Liver (tissue), 9 donors: ENCODE results near the gene DTX3L. TPM values are rescaled to one million over a fixed set of nuclear protein-coding genes. Genes with fewer than 3 reads are reported as not detected.

Experiments
- DNase-seq: peaks from one replicate; pipeline ENCODE4 v3.0.0-alpha.2; 2017; ENCODE audit warnings: low spot score
- H3K27ac ChIP-seq, 2 donors: one replicate each; pipeline ENCODE4 v1.7.0; 2013; ENCODE audit warnings: inconsistent platforms in 2 of 2, low read length in 2 of 2, control low read depth in 1 of 2, low read depth in 1 of 2, mild to moderate bottlenecking in 1 of 2
- H3K27me3 ChIP-seq, 4 donors: one replicate each; pipeline versions ENCODE4 v1.6.1 to v1.7.0; 2013; ENCODE audit warnings: low read length in 3 of 4, inconsistent platforms in 1 of 4, mild to moderate bottlenecking in 1 of 4, moderate library complexity in 1 of 4; ENCODE audit not compliant: control insufficient read depth in 4 of 4, insufficient read depth in 4 of 4
- H3K36me3 ChIP-seq, 4 donors: one replicate each; pipeline versions ENCODE4 v1.6.1 to v1.7.0; 2013; ENCODE audit warnings: low read length in 3 of 4, mild to moderate bottlenecking in 3 of 4, low read depth in 1 of 4, moderate library complexity in 1 of 4; ENCODE audit not compliant: control insufficient read depth in 4 of 4, insufficient read depth in 3 of 4
- H3K4me1 ChIP-seq, 4 donors: one replicate each; pipeline versions ENCODE4 v1.6.1 to v1.7.0; 2013; ENCODE audit warnings: low read length in 3 of 4, mild to moderate bottlenecking in 3 of 4, moderate library complexity in 1 of 4; ENCODE audit not compliant: control insufficient read depth in 4 of 4, insufficient read depth in 4 of 4
- H3K4me3 ChIP-seq, 3 donors: one replicate each; pipeline versions ENCODE4 v1.6.1 to v1.7.0; 2013; ENCODE audit warnings: low read length in 3 of 3, control low read depth in 1 of 3, low read depth in 1 of 3, mild to moderate bottlenecking in 1 of 3
- H3K9ac ChIP-seq, 2 donors: one replicate each; pipeline ENCODE4 v1.7.0; 2013; ENCODE audit warnings: low read length in 2 of 2, mild to moderate bottlenecking in 2 of 2, moderate library complexity in 2 of 2, control low read depth in 1 of 2, low read depth in 1 of 2
- H3K9me3 ChIP-seq, 4 donors: one replicate each; pipeline versions ENCODE4 v1.6.1 to v1.7.0; 2013; ENCODE audit warnings: low read length in 3 of 4; ENCODE audit not compliant: control insufficient read depth in 4 of 4
- EGR1 ChIP-seq, 2 donors: IDR thresholded peaks; 2 replicates each; pipeline ENCODE4 v1.6.1; 2016 to 2018; ENCODE audit warnings: antibody characterized with exemption in 2 of 2, low read depth in 2 of 2
- FOXA1 ChIP-seq: IDR thresholded peaks from 2 replicates; pipeline ENCODE4 v1.6.1; 2016; ENCODE audit warnings: antibody characterized with exemption
- FOXA2 ChIP-seq: IDR thresholded peaks from 2 replicates; pipeline ENCODE4 v1.6.1; 2016; ENCODE audit warnings: antibody characterized with exemption
- GABPA ChIP-seq, 2 donors: IDR thresholded peaks in 1 of 2; conservative IDR thresholded peaks in 1 of 2; 2 replicates each; pipeline ENCODE4 v1.6.1; 2016; ENCODE audit warnings: antibody characterized with exemption in 2 of 2, mild to moderate bottlenecking in 1 of 2, moderate library complexity in 1 of 2
- HNF4A ChIP-seq, 2 donors: conservative IDR thresholded peaks; 2 replicates each; pipeline ENCODE4 v1.6.1; 2016; ENCODE audit warnings: antibody characterized with exemption in 2 of 2, mild to moderate bottlenecking in 2 of 2
- HNF4G ChIP-seq: IDR thresholded peaks from 2 replicates; pipeline ENCODE4 v1.6.1; 2016; ENCODE audit warnings: antibody characterized with exemption
- JUND ChIP-seq, 2 donors: IDR thresholded peaks; 2 replicates each; pipeline ENCODE4 v1.6.1; 2016; ENCODE audit warnings: antibody characterized with exemption in 2 of 2
- MAX ChIP-seq: IDR thresholded peaks from 2 replicates; pipeline ENCODE4 v1.6.1; 2016; ENCODE audit warnings: antibody characterized with exemption
- NR2F2 ChIP-seq: IDR thresholded peaks from 2 replicates; pipeline ENCODE4 v1.6.1; 2016; ENCODE audit warnings: antibody characterized with exemption
- RAD21 ChIP-seq, 2 donors: IDR thresholded peaks; 2 replicates each; pipeline ENCODE4 v1.6.1; 2016; ENCODE audit warnings: antibody characterized with exemption in 2 of 2, mild to moderate bottlenecking in 2 of 2
- SP1 ChIP-seq: IDR thresholded peaks from 2 replicates; pipeline ENCODE4 v1.6.1; 2018; ENCODE audit warnings: antibody characterized with exemption, mild to moderate bottlenecking
- TAF1 ChIP-seq: conservative IDR thresholded peaks from 2 replicates; pipeline ENCODE4 v1.6.1; 2016; ENCODE audit warnings: antibody characterized with exemption, mild to moderate bottlenecking
- YY1 ChIP-seq: IDR thresholded peaks from 2 replicates; pipeline ENCODE4 v1.6.1; 2016; ENCODE audit warnings: antibody characterized with exemption, mild to moderate bottlenecking
- WGBS: extraction: QIAGEN DNeasy Blood & Tissue Kit; methylation state at CpG from one replicate; pipeline ENCODE4 v1.1.7; 2013; 5-methylcytosine and 5-hydroxymethylcytosine counted together
- polyA plus RNA-seq, 2 donors: library from polyadenylated mRNA; stranded (reverse) in 1 of 2; unstranded in 1 of 2; fragments of 200-250 nt in 1 of 2; fragments of >200 nt in 1 of 2; fragmentation: Nextera tagmentation in 1 of 2; extraction: Ambion mirVana in 1 of 2; gene quantifications; one replicate each; pipeline versions ENCODE4 v1.2.1 to v1.2.3, GENCODE V29; 2013 to 2015
- total RNA-seq, 2 donors: library from RNA; depleted of rRNA; stranded (reverse); fragments of >200 nt; gene quantifications; one replicate each; pipeline ENCODE4 v1.2.3, GENCODE V29; 2014
- TF ChIP-seq, protein P1 (sequence below): IDR thresholded peaks from 2 replicates; pipeline ENCODE4 v1.6.1; 2016; ENCODE audit warnings: antibody characterized with exemption
- TF ChIP-seq, protein P2 (sequence below): fragments of 150-350 bp; IDR thresholded peaks from 2 replicates; pipeline ENCODE4 v1.5.1; 2017; ENCODE audit warnings: improper control_type of control experiment, low read depth, low read length; ENCODE audit not compliant: missing input control
- TF ChIP-seq, protein P3 (sequence below): IDR thresholded peaks from 2 replicates; pipeline ENCODE4 v1.6.1; 2016; ENCODE audit warnings: antibody characterized with exemption, mild to moderate bottlenecking
- donor health status: healthy.
- donor health status: healthy.
- donor health status: healthy.
- donor health status: healthy.
- donor health status: healthy.

The DTX3L gene
- total and polyA plus RNA-seq, 4 donors, result 16.9 to 44.5 (median 23.5) TPM

- TF ChIP-seq HNF4G, result no peak
These were observed 48.6 kb downstream of the DTX3L start (continued) for GRCh38 chr3:122612696-122613095.

DNA sequence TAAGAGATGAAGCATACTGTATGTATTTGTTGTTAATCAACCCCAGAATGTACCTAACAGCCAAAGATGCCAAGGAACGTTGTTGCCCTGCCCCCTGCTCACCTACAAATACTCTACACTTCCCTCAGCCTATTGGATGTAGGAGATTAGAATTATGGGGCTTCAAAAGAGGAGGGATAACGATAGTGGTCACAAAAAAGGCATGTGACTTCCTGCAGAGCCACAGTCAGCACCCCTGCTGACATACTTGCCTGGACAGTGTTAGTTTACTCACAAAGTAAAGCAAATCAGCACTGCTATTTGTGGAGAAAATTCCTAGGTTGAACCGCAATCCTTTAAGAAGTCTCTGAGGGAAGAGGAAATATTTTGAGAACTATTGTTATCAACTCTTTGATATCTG is 51.2 kb downstream of the DTX3L start:
- H3K9me3 ChIP-seq, result no peaks in the 10 kb centered on the region
- no peak overlapping the region for H3K9ac ChIP-seq
- 72% methylated on average over 3 of the region's 3 CpGs for WGBS
- H3K27ac ChIP-seq, result no peak overlapping the region
- H3K4me1 ChIP-seq, result no peaks in the 10 kb centered on the region
- H3K27me3 ChIP-seq, result no peaks in the 10 kb centered on the region
- H3K4me3 ChIP-seq, result no peak overlapping the region
- DNase-seq, result no peak
- no peaks in the 10 kb centered on the region for H3K36me3 ChIP-seq
- TF ChIP-seq, protein P1, sequence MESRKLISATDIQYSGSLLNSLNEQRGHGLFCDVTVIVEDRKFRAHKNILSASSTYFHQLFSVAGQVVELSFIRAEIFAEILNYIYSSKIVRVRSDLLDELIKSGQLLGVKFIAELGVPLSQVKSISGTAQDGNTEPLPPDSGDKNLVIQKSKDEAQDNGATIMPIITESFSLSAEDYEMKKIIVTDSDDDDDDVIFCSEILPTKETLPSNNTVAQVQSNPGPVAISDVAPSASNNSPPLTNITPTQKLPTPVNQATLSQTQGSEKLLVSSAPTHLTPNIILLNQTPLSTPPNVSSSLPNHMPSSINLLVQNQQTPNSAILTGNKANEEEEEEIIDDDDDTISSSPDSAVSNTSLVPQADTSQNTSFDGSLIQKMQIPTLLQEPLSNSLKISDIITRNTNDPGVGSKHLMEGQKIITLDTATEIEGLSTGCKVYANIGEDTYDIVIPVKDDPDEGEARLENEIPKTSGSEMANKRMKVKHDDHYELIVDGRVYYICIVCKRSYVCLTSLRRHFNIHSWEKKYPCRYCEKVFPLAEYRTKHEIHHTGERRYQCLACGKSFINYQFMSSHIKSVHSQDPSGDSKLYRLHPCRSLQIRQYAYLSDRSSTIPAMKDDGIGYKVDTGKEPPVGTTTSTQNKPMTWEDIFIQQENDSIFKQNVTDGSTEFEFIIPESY, result no peak
- TF ChIP-seq GABPA (IDR thresholded peaks at IDR 0.05 in 1 of 2, conservative IDR thresholded peaks at IDR 0.05 in 1 of 2), result no peak
- TF ChIP-seq SP1, result no peak
- no peak for TF ChIP-seq FOXA2
- no peak for TF ChIP-seq JUND (IDR thresholded peaks at IDR 0.05)
- TF ChIP-seq RAD21 (IDR thresholded peaks at IDR 0.05), result no peak
- TF ChIP-seq, protein P2, sequence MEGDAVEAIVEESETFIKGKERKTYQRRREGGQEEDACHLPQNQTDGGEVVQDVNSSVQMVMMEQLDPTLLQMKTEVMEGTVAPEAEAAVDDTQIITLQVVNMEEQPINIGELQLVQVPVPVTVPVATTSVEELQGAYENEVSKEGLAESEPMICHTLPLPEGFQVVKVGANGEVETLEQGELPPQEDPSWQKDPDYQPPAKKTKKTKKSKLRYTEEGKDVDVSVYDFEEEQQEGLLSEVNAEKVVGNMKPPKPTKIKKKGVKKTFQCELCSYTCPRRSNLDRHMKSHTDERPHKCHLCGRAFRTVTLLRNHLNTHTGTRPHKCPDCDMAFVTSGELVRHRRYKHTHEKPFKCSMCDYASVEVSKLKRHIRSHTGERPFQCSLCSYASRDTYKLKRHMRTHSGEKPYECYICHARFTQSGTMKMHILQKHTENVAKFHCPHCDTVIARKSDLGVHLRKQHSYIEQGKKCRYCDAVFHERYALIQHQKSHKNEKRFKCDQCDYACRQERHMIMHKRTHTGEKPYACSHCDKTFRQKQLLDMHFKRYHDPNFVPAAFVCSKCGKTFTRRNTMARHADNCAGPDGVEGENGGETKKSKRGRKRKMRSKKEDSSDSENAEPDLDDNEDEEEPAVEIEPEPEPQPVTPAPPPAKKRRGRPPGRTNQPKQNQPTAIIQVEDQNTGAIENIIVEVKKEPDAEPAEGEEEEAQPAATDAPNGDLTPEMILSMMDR, result no peak
- TF ChIP-seq FOXA1, result no peak
- TF ChIP-seq TAF1, result no peak
- no peak for TF ChIP-seq MAX
- no peak for TF ChIP-seq HNF4G
- TF ChIP-seq, protein P3, sequence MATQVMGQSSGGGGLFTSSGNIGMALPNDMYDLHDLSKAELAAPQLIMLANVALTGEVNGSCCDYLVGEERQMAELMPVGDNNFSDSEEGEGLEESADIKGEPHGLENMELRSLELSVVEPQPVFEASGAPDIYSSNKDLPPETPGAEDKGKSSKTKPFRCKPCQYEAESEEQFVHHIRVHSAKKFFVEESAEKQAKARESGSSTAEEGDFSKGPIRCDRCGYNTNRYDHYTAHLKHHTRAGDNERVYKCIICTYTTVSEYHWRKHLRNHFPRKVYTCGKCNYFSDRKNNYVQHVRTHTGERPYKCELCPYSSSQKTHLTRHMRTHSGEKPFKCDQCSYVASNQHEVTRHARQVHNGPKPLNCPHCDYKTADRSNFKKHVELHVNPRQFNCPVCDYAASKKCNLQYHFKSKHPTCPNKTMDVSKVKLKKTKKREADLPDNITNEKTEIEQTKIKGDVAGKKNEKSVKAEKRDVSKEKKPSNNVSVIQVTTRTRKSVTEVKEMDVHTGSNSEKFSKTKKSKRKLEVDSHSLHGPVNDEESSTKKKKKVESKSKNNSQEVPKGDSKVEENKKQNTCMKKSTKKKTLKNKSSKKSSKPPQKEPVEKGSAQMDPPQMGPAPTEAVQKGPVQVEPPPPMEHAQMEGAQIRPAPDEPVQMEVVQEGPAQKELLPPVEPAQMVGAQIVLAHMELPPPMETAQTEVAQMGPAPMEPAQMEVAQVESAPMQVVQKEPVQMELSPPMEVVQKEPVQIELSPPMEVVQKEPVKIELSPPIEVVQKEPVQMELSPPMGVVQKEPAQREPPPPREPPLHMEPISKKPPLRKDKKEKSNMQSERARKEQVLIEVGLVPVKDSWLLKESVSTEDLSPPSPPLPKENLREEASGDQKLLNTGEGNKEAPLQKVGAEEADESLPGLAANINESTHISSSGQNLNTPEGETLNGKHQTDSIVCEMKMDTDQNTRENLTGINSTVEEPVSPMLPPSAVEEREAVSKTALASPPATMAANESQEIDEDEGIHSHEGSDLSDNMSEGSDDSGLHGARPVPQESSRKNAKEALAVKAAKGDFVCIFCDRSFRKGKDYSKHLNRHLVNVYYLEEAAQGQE, result no peak
- TF ChIP-seq EGR1 (IDR thresholded peaks at IDR 0.05; ENCODE audit: low read depth in 2 of 2), result no peak

- Histone ChIP-seq H3K4me3 (no peak overlapping the region), H3K9ac (no peak overlapping the region), H3K36me3 (no peaks in the 10 kb centered on the region), H3K27ac (no peak overlapping the region), H3K27me3 (no peaks in the 10 kb centered on the region), H3K4me1 (no peaks in the 10 kb centered on the region), H3K9me3 (no peaks in the 10 kb centered on the region)
- TF ChIP-seq FOXA1 (no peak), RAD21 (IDR thresholded peaks at IDR 0.05) (no peak), SP1 (no peak), JUND (IDR thresholded peaks at IDR 0.05) (no peak), MAX (no peak), NR2F2 (no peak), YY1 (no peak), HNF4A (conservative IDR thresholded peaks at IDR 0.05) (no peak), GABPA (IDR thresholded peaks at IDR 0.05 in 1 of 2, conservative IDR thresholded peaks at IDR 0.05 in 1 of 2) (no peak), HNF4G (no peak)
- TF ChIP-seq, protein P3, result no peak
- TF ChIP-seq, protein P2, result no peak
- DNase-seq, result no peak
- WGBS, result 80% methylated on average over 3 of the region's 3 CpGs
These were observed 54.5 kb downstream of the DTX3L start for GRCh38 chr3:122618614-122619013.
